NCI-H345 treated with DMSO at 0.1 percent for 48 hours (cell line): ENCODE measurements around the gene CES4A.
"Not testable (repeated sequence)": the region's sequence is repeated elsewhere in the genome, so short reads cannot be mapped to it uniquely, and the experiment has no call there.

Experiments used
- DNase-seq: peaks from one replicate; lab custom pipeline; 2025; ENCODE audit not compliant: unreplicated experiment; lab: John Stamatoyannopoulos, UW

The CES4A gene

GRCh38 chr16:67041520-67041919 is 53.1 kb downstream of the CES4A start:
- not testable (repeated sequence) for DNase-seq

DNA sequence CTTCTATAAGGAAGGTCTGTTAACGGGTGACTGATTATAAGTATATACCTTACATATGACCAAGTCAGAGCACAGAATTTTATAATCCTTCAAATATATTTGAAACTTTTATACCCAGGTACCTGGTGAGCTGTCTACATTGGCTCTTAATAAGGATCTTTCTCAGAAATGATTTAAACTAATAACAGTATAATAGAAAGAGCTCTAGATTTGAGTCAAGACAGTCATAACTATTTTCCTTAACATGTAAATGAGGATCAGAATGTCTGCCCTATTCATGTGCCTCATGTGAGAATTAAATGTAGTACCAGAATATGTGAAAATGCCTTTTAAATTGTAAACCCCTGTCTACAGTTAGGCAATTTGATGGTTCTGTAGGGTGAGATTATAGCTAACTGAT is 55.0 kb downstream of the CES4A start:
- DNase-seq = no peak

GRCh38 chr16:67050796-67051195 is 62.4 kb downstream of the CES4A start:
- no peak for DNase-seq

- DNase-seq = no peak
These were observed 64.0 kb downstream of the CES4A start for GRCh38 chr16:67052399-67052798.

- no peak for DNase-seq
These were observed 65.5 kb downstream of the CES4A start for GRCh38 chr16:67053767-67054334.

DNA sequence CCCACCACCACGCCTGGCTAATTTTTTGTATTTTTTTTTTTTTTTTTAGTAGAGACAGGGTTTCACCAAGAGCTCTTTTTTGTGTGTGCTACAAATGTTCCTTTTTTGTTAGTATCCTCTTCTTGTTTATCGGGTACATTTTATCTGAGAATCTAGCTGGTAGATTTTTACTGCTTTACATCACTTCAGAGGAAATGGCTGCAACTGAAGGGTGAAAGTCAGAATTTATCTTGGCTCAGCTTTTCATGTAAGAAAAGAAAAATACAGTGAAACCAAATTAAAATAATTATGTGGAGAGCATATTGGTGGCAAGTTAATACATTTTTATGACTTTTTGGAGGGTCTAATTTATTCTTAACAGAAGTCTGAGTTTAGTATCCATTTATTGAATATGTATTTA is 66.5 kb downstream of the CES4A start:
- no peak for DNase-seq

DNA sequence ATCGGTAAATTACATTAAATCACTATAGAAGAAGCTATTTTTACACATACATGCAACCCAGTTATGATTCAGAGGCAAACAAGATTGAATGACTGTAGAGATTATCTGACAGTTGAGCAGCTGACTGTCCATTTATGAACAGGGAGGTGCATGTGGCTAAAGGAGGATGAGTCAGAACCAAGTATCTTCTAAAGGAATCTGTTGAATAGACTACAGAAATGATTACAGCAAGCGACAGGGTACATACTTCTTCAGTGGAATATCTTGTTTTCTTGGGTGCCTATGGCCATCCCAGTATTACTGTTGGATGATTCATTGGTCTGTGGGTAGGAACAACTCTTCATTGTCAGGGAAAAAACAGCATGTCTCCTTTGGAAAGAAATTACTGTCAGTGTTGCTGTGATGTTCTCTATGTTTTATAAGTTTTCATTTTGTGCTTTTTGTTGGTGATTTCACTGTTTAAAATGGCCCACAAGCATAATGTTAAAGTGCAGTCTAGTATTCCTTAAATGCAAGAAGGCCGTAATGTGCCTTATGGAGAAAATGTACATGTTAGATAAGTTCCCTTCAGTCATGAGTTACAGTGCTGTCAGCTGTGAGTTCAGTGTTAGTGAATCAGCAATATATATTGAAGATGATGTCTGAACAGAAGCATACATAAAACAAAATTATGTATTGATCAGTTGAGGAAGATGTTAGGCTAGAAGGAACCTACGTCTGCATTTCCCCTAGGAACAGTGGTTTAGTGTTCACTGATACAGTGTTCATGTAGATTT is 67.5 kb downstream of the CES4A start:
- no peak for DNase-seq
